ENCODE data around the gene ZFYVE9. TPM values are rescaled to one million over a fixed set of nuclear protein-coding genes. Genes with fewer than 3 reads are reported as not detected.

The ZFYVE9 gene
- total RNA-seq, 6 experiments from 2014 or later = 15.4 to 18.9 (median 17.4) TPM

- H3K36me3 Mint-ChIP-seq (ENCODE audit: low read depth) = peaks cover 32% of the 10 kb centered on the region
- no peak for TF ChIP-seq CTCF (IDR thresholded peaks at IDR 0.05)
- H3K4me3 Mint-ChIP-seq = no peak overlapping the region
- no peaks in the 10 kb centered on the region; the same call in 1 of the 2 replicates for H3K27me3 Mint-ChIP-seq (ENCODE audit: insufficient read depth)
- H3K27ac Mint-ChIP-seq = no peak overlapping the region
- no peaks in the 10 kb centered on the region for H3K9me3 Mint-ChIP-seq
- peaks cover 3% of the 10 kb centered on the region; the same call in 1 of the 2 replicates for H3K4me1 Mint-ChIP-seq (ENCODE audit: low read depth)
- no peak for DNase-seq
Measured at GRCh38 chr1:52355847-52356505, 214.1 kb downstream of the ZFYVE9 start.

GRCh38 chr1:52356818-52357355 lies 215.0 kb downstream of the ZFYVE9 start:
- H3K4me1 Mint-ChIP-seq (ENCODE audit: low read depth) = no peaks in the 10 kb centered on the region
- TF ChIP-seq CTCF (IDR thresholded peaks at IDR 0.05) = no peak
- H3K9me3 Mint-ChIP-seq = no peaks in the 10 kb centered on the region
- no peak for DNase-seq
- no peak overlapping the region; the same call in 1 of the 2 replicates for H3K4me3 Mint-ChIP-seq
- no peak overlapping the region for H3K27ac Mint-ChIP-seq
- peaks cover 37% of the 10 kb centered on the region for H3K36me3 Mint-ChIP-seq (ENCODE audit: low read depth)
- no peaks in the 10 kb centered on the region; the same call in 1 of the 2 replicates for H3K27me3 Mint-ChIP-seq (ENCODE audit: insufficient read depth)

- peaks cover 36% of the 10 kb centered on the region for H3K36me3 Mint-ChIP-seq (ENCODE audit: low read depth)
- H3K27me3 Mint-ChIP-seq (ENCODE audit: insufficient read depth) = no peaks in the 10 kb centered on the region; the same call in 1 of the 2 replicates
- H3K27ac Mint-ChIP-seq = no peak overlapping the region
- TF ChIP-seq CTCF (IDR thresholded peaks at IDR 0.05) = no peak
- no peaks in the 10 kb centered on the region for H3K4me1 Mint-ChIP-seq (ENCODE audit: low read depth)
- no peak for DNase-seq
- no peak overlapping the region; the same call in 1 of the 2 replicates for H3K4me3 Mint-ChIP-seq
- H3K9me3 Mint-ChIP-seq = no peaks in the 10 kb centered on the region
Measured at GRCh38 chr1:52357397-52357796, 215.5 kb downstream of the ZFYVE9 start.

GRCh38 chr1:52358851-52359497 lies 217.1 kb downstream of the ZFYVE9 start:
- Mint-ChIP-seq H3K36me3 (ENCODE audit: low read depth) (peaks cover 35% of the 10 kb centered on the region), H3K4me3 (no peak overlapping the region), H3K27ac (no peak overlapping the region), H3K9me3 (no peaks in the 10 kb centered on the region), H3K27me3 (ENCODE audit: insufficient read depth) (no peaks in the 10 kb centered on the region; the same call in 1 of the 2 replicates), H3K4me1 (ENCODE audit: low read depth) (0 out of 2 replicates have a peak, but pooled peaks cover 1% of the 10 kb centered on the region)
- TF ChIP-seq CTCF (IDR thresholded peaks at IDR 0.05) = no peak
- DNase-seq = no peak

- Mint-ChIP-seq H3K4me1 (ENCODE audit: low read depth) (peaks cover 11% of the 10 kb centered on the region; the same call in 1 of the 2 replicates), H3K9me3 (no peaks in the 10 kb centered on the region), H3K27ac (no peak overlapping the region), H3K4me3 (no peak overlapping the region), H3K36me3 (ENCODE audit: low read depth) (peaks cover 28% of the 10 kb centered on the region), H3K27me3 (ENCODE audit: insufficient read depth) (no peaks in the 10 kb centered on the region; the same call in 1 of the 2 replicates)
- TF ChIP-seq CTCF (IDR thresholded peaks at IDR 0.05) = no peak
- no peak for DNase-seq
Measured at GRCh38 chr1:52359676-52360594, 218.0 kb downstream of the ZFYVE9 start.
